ENCODE measurements around the gene STBD1. TPM values are rescaled to one million over a fixed set of nuclear protein-coding genes. Genes with fewer than 3 reads are reported as not detected.

Gene STBD1
- total and polyA plus RNA-seq, 4 donors = 10.3 to 42.5 (median 30.3) TPM

- 26% methylated on average over 4 of the region's 4 CpGs for WGBS
- H3K4me3 ChIP-seq (ENCODE audit: low read depth in 1 of 3, low read length in 3 of 3) = peak overlapping the region; percentile 77 to 86 (median 85)
- H3K27ac ChIP-seq (ENCODE audit: low read depth in 1 of 2, low read length in 2 of 2) = peak overlapping the region; percentile 84 to 95
- H3K4me1 ChIP-seq (ENCODE audit: control insufficient read depth in 4 of 4, insufficient read depth in 4 of 4, low read length in 3 of 4) = peaks cover 2 to 36% (median 29%) of the 10 kb centered on the region in 4 donors
- no peak for DNase-seq (ENCODE audit: low spot score)
- H3K9ac ChIP-seq (ENCODE audit: low read depth in 1 of 2, low read length in 2 of 2) = peak overlapping the region; percentile 63 to 95
- H3K27me3 ChIP-seq (ENCODE audit: control insufficient read depth in 4 of 4, insufficient read depth in 4 of 4, low read length in 3 of 4) = no peaks in the 10 kb centered on the region
- H3K9me3 ChIP-seq (ENCODE audit: control insufficient read depth in 4 of 4, low read length in 3 of 4) = no peaks in the 10 kb centered on the region
- TF ChIP-seq JUND (IDR thresholded peaks at IDR 0.05) = no peak
- peak; percentile 17 to 28 for TF ChIP-seq RAD21 (IDR thresholded peaks at IDR 0.05)
- TF ChIP-seq FOXA1 (IDR thresholded peaks at IDR 0.05) = no peak
- TF ChIP-seq RXRA (IDR thresholded peaks at IDR 0.05) = peak in 1 of 2 donors; percentile 5
- TF ChIP-seq ATF3 (IDR thresholded peaks at IDR 0.05) = no peak
- TF ChIP-seq EGR1 (IDR thresholded peaks at IDR 0.05; ENCODE audit: low read depth in 2 of 2) = no peak
- peak; percentile 56 for TF ChIP-seq REST (IDR thresholded peaks at IDR 0.05)
- peak; percentile 74 for TF ChIP-seq YY1 (IDR thresholded peaks at IDR 0.05)
- peak in 1 of 2 donors; percentile 13 for TF ChIP-seq HNF4A (conservative IDR thresholded peaks at IDR 0.05)
- TF ChIP-seq MAX (IDR thresholded peaks at IDR 0.05) = peak; percentile 11
- peaks cover 0 to 10% (median 0%) of the 10 kb centered on the region in 4 donors for H3K36me3 ChIP-seq (ENCODE audit: control insufficient read depth in 4 of 4, insufficient read depth in 3 of 4, low read depth in 1 of 4, low read length in 3 of 4)
Measured at GRCh38 chr4:76307660-76308014, 1.1 kb downstream of the STBD1 start.

GRCh38 chr4:76308548-76308947 is 2.0 kb downstream of the STBD1 start:
- peak; percentile 69 for DNase-seq (ENCODE audit: low spot score)
- Histone ChIP-seq H3K9me3 (ENCODE audit: control insufficient read depth in 4 of 4, low read length in 3 of 4) (no peaks in the 10 kb centered on the region), H3K27ac (ENCODE audit: low read depth in 1 of 2, low read length in 2 of 2) (peak overlapping the region; percentile 84 to 95), H3K36me3 (ENCODE audit: control insufficient read depth in 4 of 4, insufficient read depth in 3 of 4, low read depth in 1 of 4, low read length in 3 of 4) (peaks cover 0 to 10% (median 0%) of the 10 kb centered on the region in 4 donors), H3K27me3 (ENCODE audit: control insufficient read depth in 4 of 4, insufficient read depth in 4 of 4, low read length in 3 of 4) (no peaks in the 10 kb centered on the region), H3K9ac (ENCODE audit: low read depth in 1 of 2, low read length in 2 of 2) (peak overlapping the region; percentile 63 to 95), H3K4me1 (ENCODE audit: control insufficient read depth in 4 of 4, insufficient read depth in 4 of 4, low read length in 3 of 4) (peaks cover 5 to 33% (median 26%) of the 10 kb centered on the region in 4 donors), H3K4me3 (ENCODE audit: low read depth in 1 of 3, low read length in 3 of 3) (peak overlapping the region; percentile 77 to 86 (median 85))
- TF ChIP-seq RAD21 (IDR thresholded peaks at IDR 0.05) (peak; percentile 58 to 70), ZBTB33 (IDR thresholded peaks at IDR 0.05) (no peak), HNF4G (IDR thresholded peaks at IDR 0.05) (no peak), SP1 (IDR thresholded peaks at IDR 0.05) (peak; percentile 86), REST (IDR thresholded peaks at IDR 0.05) (peak; percentile 93), HNF4A (conservative IDR thresholded peaks at IDR 0.05) (peak; percentile 73 to 88), GABPA (IDR thresholded peaks at IDR 0.05 in 1 of 2, conservative IDR thresholded peaks at IDR 0.05 in 1 of 2) (no peak), RXRA (IDR thresholded peaks at IDR 0.05) (peak; percentile 90 to 91), YY1 (IDR thresholded peaks at IDR 0.05) (peak; percentile 74), CTCF (IDR thresholded peaks at IDR 0.05; ENCODE audit: low read depth, low read length, missing input control) (no peak), JUND (IDR thresholded peaks at IDR 0.05) (peak; percentile 23 to 55), MAX (IDR thresholded peaks at IDR 0.05) (peak; percentile 62), NR2F2 (IDR thresholded peaks at IDR 0.05) (no peak), TAF1 (conservative IDR thresholded peaks at IDR 0.05) (peak; percentile 96), EGR1 (IDR thresholded peaks at IDR 0.05; ENCODE audit: low read depth in 2 of 2) (no peak), FOXA1 (IDR thresholded peaks at IDR 0.05) (no peak), ATF3 (IDR thresholded peaks at IDR 0.05) (no peak), FOXA2 (IDR thresholded peaks at IDR 0.05) (peak; percentile 71)
- WGBS = 25% methylated on average over 6 of the region's 6 CpGs

Data from liver (tissue), 9 donors.